Left lobe of liver (tissue), 2 donors: ENCODE measurements around the gene ODF2L. TPM values are rescaled to one million over a fixed set of nuclear protein-coding genes. Genes with fewer than 3 reads are reported as not detected.
"Not testable (repeated sequence)": the region's sequence is repeated elsewhere in the genome, so short reads cannot be mapped to it uniquely, and the experiment has no call there.

Source experiments
- ATAC-seq: fragments of 200-7000 bp; cut with Tn5 transposase; one replicate; pipeline ENCODE4 v1.9.1; 2020; ENCODE audit warnings: mild to moderate bottlenecking, moderate library complexity
- DNase-seq: peaks from one replicate; pipeline ENCODE4 v3.0.0-alpha.2; 2020; ENCODE audit warnings: low spot score
- total RNA-seq: library from RNA; stranded (reverse); gene quantifications from one replicate; pipeline ENCODE4 v1.2.1, GENCODE V29; 2021
- donor health status: DM: no; HTN: no; CAD: no; lungs with moderate emphysema.
- donor health status: DM: no; HTN: yes; CAD: no.

Gene ODF2L
- total RNA-seq, 1 donor from 2014 or later: 3.1 TPM

DNA sequence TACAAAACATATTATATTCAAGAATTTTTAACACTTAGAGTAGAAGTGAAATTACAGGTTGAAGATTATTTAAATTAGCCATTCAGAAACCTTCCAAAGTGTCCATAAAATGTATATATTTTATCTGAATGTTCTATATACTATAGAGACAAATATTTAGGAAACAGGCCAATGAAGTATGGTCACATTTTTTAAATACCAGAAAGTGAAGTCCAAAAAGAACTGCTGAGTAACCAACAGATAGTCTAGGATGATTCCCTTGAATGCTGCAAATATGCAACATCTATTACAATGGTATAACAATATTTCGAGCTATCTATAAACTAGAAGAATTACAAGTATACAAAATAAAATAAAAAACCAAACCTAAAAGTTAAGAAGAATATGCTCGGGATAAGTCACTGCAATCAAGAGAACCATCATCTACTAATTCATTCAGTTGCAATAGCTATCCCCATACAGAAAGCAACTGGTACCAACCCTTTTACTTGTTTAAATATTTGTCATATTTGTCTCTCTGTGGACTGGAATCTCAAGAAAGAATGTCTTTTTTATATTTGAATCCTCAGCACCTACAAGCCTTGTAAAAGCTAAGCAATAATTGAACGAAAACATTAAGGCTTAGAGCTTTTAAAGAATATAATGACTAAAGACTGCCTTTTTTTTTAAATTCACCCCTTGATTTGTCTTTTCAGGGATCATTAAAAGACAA lies 8.1 kb downstream of the ODF2L start:
- ATAC-seq (no peak), DNase-seq (no peak)

DNA sequence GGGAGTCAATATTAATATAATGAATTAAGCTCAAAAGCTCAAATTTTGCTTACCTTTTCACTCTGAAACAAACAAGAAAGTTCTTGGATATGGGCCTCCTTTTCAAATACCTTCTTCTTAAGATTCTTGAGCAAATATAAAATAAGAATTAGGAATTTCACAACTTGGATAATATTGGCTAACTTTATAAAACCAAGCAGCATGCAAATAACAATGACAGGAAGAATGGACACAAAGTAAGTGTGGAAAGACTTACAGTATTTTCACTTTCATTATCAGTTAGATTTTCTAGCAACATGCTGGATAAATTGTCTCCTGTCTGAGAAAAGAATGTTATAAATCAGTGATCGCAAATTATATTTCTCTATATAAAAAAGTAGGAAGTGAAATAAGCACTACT lies 13.2 kb downstream of the ODF2L start:
- ATAC-seq (peak; percentile 29), DNase-seq (no peak)

DNA sequence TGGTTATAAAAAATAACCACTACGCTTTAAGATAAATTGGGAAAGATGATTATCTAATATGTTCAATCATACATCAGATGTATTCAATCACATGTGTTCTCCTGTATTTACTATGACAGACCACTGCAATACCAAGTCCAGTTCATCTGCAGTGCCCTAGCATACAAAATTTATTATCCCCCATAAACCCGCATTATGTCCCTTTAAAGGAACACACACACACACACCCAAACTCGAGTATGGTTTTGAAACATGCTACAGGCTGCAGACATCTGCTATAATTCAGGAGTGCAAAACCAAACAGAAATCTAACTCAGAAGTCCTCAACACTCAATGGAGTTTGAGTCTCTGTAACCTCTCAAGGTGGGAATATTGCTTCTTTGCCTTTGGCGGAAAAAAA lies 14.9 kb downstream of the ODF2L start:
- DNase-seq (no peak), ATAC-seq (peak; percentile 23)

DNA sequence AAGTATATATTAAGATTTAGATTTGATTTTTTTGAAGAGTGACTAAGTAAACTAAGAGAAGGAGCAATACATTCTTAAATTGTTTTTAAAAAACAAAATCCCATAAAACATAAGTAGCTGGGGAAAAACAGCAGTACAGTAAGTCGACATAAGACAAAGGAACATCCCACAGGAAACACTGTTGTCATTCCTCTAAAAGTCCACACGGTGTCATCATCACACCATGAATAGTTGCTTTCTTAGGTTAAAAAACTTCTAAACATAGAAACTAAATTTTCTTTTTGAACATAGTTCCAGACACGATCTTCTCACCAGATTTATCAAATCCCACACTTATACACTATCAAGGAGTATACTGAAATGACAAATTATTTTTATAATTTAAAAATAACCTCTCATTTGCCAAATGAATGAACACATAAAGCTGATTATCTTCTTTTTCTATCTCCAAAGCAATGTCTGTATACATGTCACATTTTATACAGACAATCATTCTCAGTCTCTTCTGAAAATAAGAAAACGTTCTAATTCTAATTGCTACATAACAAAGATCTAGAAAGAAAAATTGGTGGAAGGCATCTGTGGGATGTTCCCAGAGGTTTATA lies 15.8 kb downstream of the ODF2L start:
- no peak for DNase-seq
- peak; percentile 97 for ATAC-seq

DNA sequence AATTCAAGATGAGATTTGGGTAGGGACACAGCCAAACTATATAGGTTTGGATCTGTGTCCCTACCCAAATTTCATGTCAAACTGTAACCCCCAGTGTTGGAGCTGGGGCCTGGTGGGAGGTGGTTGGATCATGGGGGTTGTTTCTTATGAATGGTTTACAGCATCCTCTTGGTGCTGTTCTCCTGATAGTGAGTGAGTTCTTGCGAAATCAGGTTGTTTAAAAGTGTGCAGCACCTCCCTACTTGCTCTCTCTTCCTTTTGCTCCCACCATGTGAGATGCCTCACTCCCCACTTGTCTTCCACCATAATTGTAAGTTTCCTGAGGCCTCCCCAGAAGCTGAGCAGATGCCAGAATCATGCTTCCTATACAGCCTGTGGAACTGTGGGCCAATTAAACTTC lies 17.3 kb downstream of the ODF2L start:
- ATAC-seq (no peak), DNase-seq (no peak)

DNA sequence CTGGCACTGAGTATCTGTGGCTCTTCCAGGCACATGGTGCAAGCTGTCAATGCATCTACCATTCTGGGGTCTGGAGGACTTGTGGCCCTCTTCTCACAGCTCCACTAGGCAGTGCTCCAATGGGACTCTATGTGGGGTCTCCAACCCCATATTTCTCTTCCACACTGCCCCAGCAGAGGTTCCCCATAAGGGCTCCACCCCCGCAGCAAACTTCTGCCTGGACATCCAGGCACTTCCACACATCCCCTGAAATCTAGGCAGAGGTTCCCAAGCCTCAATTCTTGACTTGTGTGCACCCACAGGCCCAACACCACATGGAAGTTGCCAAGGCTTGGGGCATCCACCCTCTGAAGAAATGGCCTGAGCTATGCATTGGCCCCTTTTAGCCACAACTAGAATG lies 18.8 kb downstream of the ODF2L start:
- no peak for ATAC-seq
- no peak for DNase-seq

DNA sequence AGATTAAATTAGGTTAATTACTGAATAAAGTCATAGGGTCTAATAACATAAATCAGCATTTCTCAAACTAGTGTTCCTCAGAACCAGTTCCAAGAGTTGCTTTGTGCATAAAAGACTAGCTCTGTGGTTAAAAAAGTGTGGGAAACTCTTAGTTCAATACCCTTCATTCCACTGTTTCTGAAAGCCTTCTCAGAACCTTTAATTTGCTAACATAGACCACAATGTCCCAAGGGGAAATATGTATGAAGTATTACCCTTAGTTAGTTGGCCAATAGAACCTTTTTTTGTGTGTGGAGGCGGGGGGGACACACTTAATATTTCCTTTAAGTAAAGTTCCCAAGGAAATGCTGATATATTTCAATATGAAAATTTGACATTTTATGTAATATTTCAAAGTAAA lies 20.4 kb downstream of the ODF2L start:
- no peak for DNase-seq
- no peak for ATAC-seq

DNA sequence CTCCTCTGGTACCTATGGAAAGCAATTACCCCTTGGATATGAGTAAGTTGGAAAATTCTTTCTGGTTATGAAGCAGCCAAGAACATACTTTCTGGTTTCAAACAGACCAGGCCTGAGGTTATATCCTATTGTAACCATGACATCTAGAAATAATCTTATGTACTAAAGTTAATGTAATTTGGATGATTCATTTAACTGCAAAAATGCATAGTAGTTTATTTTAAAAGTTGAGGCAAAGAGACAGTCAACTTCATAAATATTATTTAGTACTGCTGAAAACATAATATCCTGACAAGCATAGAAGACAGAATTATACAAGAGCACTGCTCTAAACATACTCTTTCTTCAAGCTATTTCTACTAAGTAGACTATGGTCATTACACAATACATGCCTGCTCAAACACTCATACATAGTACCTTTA lies 25.5 kb downstream of the ODF2L start:
- ATAC-seq (no peak), DNase-seq (no peak)

DNA sequence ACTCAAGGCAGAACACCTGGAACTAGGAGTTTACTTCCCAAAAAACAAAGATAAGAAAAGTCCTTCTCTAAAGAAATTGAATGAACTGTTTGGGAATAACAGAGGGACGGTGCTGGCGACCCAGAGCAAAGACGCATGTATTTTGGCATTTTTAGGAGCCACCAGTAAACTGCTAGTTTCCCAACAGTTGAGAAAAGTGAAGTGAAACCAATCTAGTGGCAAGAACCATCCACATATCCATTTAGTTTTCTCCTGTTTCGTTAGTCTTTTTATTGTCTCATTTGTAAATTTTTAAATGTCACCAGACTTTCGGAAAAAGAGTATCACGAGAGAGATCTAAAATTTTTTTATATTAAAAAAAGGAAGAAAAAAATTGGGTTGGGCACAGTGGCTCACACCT lies 30.2 kb downstream of the ODF2L start:
- DNase-seq (no peak), ATAC-seq (no peak)

DNA sequence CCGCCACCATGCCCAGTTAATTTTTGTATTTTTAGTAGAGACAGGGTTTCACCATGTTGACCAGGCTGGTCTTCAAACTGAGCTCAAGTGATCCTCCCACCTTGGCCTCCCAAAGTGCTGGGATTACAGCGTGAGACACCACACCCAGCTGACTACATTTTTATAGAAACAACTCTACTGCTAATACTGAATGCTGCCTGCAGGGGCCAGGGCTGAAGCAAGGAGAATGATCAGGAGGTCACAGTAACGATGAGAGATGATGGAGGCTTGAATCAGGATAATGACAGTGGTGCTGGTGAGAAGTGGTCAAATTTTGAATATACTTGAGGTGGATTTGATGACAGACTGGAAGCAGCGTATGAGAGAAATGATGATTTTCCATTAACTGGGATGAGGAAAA lies 33.3 kb downstream of the ODF2L start:
- DNase-seq (no peak), ATAC-seq (no peak)

DNA sequence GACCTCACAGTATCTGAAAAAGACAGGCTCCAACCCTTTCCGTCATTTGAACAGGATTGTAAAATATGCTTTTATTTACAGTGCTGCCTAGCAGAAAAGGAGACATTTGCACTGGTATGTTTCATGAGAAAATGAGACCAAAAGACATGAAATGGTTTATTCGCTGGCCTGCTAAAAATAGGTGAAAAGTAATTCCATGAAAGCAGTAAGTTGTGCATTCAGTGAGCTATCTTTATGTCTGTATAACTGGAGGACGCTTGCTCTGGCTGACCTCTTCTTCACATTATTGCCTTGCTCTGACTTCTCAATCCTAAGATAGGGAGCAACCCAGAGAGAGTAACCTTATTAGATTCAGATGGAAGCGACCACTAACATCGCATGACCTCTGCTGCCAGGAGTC lies 38.3 kb downstream of the ODF2L start:
- DNase-seq (no peak), ATAC-seq (no peak)

DNA sequence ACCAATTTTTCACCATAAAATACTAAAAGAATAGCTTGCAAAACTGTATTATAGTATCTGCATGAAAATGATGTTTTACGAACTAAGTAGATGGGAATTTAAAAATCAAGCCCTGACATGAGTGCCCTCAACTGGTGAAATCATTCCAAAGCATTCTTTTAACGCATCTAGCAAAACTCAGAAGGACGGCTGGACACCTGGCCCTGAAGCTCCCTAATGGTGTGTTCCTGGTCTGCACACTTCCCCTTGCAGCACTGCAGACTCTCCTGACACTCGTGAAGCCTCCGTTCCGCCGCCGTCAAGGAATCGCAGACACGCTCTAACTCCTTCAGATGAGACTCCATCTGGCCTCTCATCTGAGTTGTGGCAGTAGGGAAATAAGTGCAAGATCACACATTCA lies 39.9 kb downstream of the ODF2L start:
- ATAC-seq (no peak), DNase-seq (no peak)

DNA sequence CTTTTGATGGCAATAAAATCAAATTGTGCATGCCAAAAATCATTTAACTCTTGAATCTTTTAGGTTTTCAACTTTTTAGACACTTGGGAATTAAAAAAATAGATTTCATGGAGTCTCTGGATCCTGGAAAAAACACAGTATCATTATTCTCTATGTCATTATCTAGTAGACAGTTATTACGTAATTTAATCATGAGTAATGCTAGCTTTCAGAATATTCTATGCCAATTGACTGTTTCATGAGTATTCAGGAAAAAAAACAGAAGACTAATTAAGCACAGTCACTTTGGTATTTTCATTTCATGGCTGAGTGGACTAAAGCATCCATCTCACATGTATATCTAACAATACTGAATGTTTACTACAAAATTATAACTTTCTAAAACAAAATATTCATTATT lies 44.0 kb downstream of the ODF2L start:
- DNase-seq: no peak
- no peak for ATAC-seq

DNA sequence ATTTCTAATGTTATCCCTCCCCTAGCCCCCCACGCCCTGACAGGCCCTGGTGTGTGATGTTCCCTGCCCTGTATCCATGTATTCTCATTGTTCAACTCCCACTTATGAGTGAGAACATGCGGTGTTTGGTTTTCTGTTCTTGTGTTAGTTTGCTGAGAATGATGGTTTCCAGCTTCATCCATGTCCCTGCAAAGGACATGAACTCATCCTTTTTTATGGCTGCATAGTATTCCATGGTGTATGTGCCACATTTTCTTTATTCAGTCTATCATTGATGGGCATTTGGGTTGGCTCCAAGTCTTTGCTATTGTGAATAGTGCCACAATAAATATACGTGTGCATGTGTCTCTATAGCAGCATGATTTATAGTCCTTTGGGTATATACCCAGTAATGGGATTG lies 45.9 kb downstream of the ODF2L start:
- not testable (repeated sequence) for DNase-seq, ATAC-seq

DNA sequence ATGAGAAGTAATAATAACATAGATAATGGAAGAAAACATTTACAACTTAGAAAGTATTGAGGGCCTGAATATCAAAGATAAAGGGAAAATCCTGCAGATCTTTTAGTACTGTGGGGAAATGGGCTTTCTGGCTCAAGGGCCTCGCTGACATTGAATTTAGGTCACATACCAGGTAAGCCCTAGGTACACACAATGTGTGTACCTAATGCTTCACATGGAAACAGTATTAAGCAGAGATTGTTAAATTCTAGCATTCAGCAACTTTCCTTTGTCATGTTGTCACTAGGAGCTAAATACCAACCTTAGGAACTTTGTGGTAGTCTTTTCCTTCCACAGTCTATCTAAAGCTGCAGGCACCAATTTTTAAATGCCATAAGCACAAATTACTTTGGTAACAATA lies 49.7 kb downstream of the ODF2L start:
- DNase-seq (no peak), ATAC-seq (no peak)

DNA sequence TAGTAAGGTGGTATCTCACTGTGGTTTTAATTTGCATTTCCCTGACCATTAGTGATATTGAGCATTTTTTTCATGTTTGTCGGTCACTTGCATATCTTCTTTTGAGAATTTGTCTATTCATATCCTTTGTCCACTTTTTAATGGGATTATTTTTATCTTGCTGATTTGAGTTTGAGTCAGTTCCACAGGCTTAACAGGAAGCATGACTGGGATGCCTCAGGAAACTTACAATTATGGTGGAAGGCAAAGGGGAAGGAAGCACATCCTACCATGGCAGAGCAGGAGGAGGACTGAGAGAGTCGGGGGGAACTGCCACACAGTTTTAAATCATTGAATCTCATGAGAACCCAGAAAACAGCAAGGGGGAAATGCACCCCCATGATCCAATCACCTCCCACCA lies 51.1 kb downstream of the ODF2L start:
- DNase-seq: no peak
- no peak for ATAC-seq

DNA sequence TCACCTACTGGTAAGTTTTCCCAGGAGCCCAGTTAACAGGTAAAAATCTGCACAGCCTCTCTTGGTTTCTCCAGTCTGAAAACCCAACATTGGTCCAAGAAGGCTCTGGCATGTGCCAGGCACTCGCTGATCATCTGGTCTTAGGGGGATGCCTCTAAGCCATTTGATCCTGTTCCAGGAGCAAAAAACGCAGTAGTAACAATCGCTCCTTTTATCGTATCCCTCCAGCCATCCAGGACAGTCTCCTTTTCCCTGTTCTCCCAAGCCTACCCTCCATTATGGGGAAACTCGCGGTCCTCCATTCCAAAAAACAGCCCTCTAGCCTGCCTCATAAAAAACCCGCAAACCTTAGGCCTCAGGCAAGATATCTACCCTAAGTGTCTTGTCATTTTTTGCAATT lies 56.2 kb downstream of the ODF2L start:
- ATAC-seq: no peak
- no peak for DNase-seq

DNA sequence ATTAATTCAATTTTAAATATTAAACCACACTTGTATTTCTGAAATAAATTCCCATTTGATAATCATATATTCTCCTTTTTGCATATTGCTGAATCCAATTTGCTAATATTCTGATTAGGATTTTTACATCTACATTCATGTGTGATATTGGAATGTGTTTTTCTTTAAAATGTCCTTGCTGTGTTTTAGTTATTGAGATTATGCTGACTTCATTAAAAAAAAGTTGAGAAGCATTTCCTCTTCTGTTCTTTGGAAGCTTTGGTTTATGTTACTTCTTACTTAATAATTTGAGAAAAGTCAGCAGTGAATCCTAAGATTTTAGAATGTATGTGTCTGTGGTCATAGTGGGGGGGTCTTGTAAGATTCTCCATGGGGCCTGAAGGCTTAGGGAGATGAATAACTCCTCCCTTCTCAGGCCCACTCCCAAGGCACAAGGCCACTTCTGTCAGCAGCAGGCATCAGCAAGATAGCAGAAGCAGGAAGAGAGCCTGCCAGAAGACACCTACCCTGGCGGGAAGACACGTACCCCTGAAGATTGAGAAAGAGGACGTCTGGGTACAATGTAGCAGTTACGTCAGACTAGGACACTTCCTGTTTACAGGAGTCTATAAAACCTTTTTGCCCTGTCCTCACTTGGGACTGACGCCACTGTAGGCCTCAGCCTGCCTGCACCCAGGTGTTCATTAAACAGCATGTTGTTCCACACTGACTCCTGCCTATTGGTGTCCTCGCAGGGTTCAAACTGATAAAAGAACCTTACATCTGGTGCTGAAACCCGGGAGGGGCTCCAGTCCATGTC lies 56.9 kb downstream of the ODF2L start:
- DNase-seq: no peak
- ATAC-seq: no peak

DNA sequence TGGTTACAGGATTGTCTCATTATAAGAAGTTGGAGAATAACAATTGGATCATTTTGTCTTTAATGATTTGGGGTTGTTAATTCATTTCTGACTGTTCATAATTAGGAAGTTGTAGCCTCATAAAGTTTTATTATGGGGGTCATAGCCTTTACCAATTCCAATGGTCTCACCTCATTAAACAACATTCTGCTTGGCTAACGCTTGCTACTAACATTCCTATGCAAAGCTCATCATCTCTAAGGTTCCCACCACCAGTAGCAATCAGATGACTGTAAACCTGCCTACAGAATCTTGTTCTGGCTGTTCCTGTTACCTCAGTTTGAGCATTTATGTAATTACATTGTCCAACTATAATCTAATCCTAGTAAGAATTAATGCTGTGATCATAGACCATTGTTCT lies 60.2 kb downstream of the ODF2L start:
- no peak for ATAC-seq
- DNase-seq: no peak

DNA sequence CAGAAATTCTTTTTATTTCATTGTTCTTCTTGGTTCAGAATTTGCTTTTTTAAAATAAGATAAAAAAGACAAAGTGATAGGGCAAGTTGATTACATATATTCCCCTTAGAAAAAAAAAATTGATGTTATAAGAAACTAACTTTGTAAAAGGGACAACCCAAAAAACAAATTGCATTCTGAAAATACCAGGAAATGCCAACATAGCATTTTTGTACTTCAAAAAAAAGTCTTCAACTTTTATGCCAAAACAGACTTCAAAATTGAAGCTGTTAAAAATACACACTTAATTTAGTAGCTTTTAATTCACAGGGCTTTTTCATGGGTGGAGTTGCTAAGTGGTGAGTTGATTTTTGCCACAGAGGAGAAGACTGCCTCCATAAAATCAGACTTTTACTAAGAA lies 70.9 kb downstream of the ODF2L start:
- ATAC-seq (no peak), DNase-seq (no peak)

DNA sequence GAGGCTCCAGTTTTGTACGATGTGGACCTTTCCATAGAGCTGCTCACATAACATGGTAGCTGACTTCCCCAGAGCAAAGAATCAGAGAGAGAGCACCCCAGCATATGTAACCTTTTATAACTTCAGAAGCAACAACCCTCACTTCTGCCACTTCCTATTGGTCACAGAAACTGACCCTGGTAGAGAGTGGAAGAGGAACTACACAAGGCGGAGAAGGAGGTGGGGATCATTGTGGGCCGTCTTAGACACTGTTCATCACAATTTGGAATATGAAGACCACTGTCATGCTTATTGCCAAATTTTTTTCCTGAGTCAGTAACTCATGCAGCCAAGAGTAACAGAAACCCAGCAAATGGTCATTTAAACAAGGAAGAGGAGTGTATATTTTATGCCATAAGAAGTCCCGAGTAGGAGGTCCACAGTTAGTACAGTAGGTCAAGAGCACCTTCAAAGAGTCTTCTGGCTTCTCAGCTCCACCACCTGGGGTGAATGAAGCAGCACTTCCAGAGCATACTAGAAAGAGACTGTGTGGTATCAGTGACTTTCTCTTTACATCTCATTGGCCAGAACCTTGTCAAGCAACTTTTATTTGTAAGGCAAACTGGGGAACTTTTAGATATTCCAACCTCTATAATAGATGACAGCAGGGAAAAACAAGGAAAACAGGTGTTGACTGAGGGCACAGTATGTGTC lies 71.8 kb downstream of the ODF2L start:
- ATAC-seq: no peak

DNA sequence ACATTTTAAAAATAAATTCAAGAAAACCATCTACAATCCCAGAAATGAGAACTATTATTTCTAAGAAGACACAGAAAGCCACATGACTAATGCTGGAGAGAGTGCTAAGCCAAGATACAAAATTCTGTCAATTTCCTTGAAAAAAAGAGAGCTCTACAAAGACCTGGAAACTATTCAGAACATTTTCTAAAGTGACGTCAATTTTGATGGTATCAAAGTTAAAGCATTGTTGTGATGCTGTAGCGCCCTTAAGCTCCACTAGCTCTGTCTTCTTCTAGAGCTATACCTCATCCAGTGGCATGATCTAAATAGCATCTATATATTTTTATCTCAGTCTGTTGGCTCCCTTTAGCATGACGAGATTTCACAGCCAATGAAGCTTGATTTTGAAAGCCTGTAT lies 73.9 kb downstream of the ODF2L start:
- DNase-seq (no peak), ATAC-seq (no peak)

More for the DNA sequence above, 71.8 kb downstream of the ODF2L start:
- DNase-seq: no peak
